WTC11 (cell line): ENCODE data around the gene CATSPERZ.

Experiments
- CTCF ChIP-seq: fragments of 200-600 bp; IDR thresholded peaks from 2 replicates; pipeline ENCODE4 v1.8.0; 2022; ENCODE audit warnings: antibody characterized with exemption
- IRF1 ChIP-seq: sonication (generic); formaldehyde crosslinking; IDR thresholded peaks from 2 replicates; pipeline ENCODE4 v1.8.0; 2023; ENCODE audit warnings: missing genetic modification reagents
- OVOL2 ChIP-seq: fragments of 250-450 bp; sonication (Bioruptor Pico); IDR thresholded peaks from 2 replicates; pipeline ENCODE4 v1.9.0; 2021; ENCODE audit warnings: mild to moderate bottlenecking, borderline replicate concordance
- SMAD3 ChIP-seq: sonication (generic); formaldehyde crosslinking; IDR thresholded peaks from 2 replicates; pipeline ENCODE4 v1.8.0; 2022; ENCODE audit warnings: missing genetic modification reagents, mild to moderate bottlenecking, borderline replicate concordance
- USF2 ChIP-seq: sonication (generic); formaldehyde crosslinking; IDR thresholded peaks from 2 replicates; pipeline ENCODE4 v1.8.1; 2023; ENCODE audit warnings: mild to moderate bottlenecking, missing genetic modification reagents, moderate library complexity

- TF ChIP-seq CTCF (no peak), SMAD3 (CRISPR knock-in tag) (no peak), IRF1 (CRISPR knock-in tag) (no peak), USF2 (CRISPR knock-in tag) (no peak), OVOL2 (CRISPR knock-in tag) (no peak)
Measured at GRCh38 chr11:64268893-64269539, 31.1 kb upstream of the CATSPERZ start.
